Tracheal epithelial cell (primary cell): ENCODE measurements around the gene CYB5D1. TPM values are rescaled to one million over a fixed set of nuclear protein-coding genes. Genes with fewer than 3 reads are reported as not detected.

Experiments
- total RNA-seq: library from RNA; depleted of rRNA; stranded (reverse); fragments of >200 nt; gene quantifications from 2 replicates; pipeline ENCODE4 v1.2.1, GENCODE V29; 2014

The CYB5D1 gene
- total RNA-seq = 8.5 and 9.6 TPM in 2 replicates

GRCh38 chr17:7857713-7858521 is at the start of gene CYB5D1:
Gene CYB5D1 (plus strand): TSS chr17:7858003. CDS start chr17:7858135, 132 bp downstream.

GRCh38 chr17:7833795-7834541 is 23.8 kb upstream of the CYB5D1 start, which contains the start of gene KDM6B:
Gene KDM6B (plus strand): TSS chr17:7834217. CDS start chr17:7845555, 11,338 bp downstream.

GRCh38 chr17:7854851-7855659 is 2.7 kb upstream of the CYB5D1 start, which contains the start of gene TMEM88:
Gene TMEM88 (plus strand): TSS chr17:7855066. CDS start chr17:7855075, 9 bp downstream.

GRCh38 chr17:7856811-7857712 is 741 bp upstream of the CYB5D1 start, which contains the start of gene NAA38:
Gene NAA38 (minus strand): TSS chr17:7857559. CDS start chr17:7857463, 96 bp downstream.

GRCh38 chr17:7888184-7888920 is 30.5 kb downstream of the CYB5D1 start, which contains the start of gene CHD3:
Gene CHD3 (plus strand): TSS chr17:7888789. CDS start chr17:7889001, 212 bp downstream.

Other genes with a start within 250 kb of the CYB5D1 start
- 42.8 and 59.8 TPM in 2 replicates for gene FXR2, start 243.1 kb upstream of the CYB5D1 start, total RNA-seq
- 24.9 and 27.0 TPM in 2 replicates for gene SAT2, start 230.2 kb upstream of the CYB5D1 start, total RNA-seq
- gene SHBG, start 227.9 kb upstream of the CYB5D1 start, total RNA-seq = 0.43 and 0.48 TPM in 2 replicates
- gene ATP1B2, start 207.1 kb upstream of the CYB5D1 start, total RNA-seq = not detected in 2 replicates
- 15.8 and 23.1 TPM in 2 replicates for gene TP53, start 170.5 kb upstream of the CYB5D1 start, total RNA-seq
- 4.6 and 4.7 TPM in 2 replicates for gene WRAP53, start 169.5 kb upstream of the CYB5D1 start, total RNA-seq
- gene EFNB3, start 152.8 kb upstream of the CYB5D1 start, total RNA-seq = 0.48 TPM in 1 of 2 replicates, not detected in the other
- gene DNAH2, start 140.3 kb upstream of the CYB5D1 start, total RNA-seq = 0.21 TPM in 1 of 2 replicates, not detected in the other
- gene KDM6B, start 23.8 kb upstream of the CYB5D1 start, total RNA-seq = 3.4 and 6.3 TPM in 2 replicates
- gene TMEM88, start 2.9 kb upstream of the CYB5D1 start, total RNA-seq = 0.43 and 0.96 TPM in 2 replicates
- 45.1 and 49.0 TPM in 2 replicates for gene NAA38, start 444 bp upstream of the CYB5D1 start, total RNA-seq
- 32.2 and 63.9 TPM in 2 replicates for gene CHD3, start 30.8 kb downstream of the CYB5D1 start, total RNA-seq
- 20.5 and 22.8 TPM in 2 replicates for gene RNF227, start 58.3 kb downstream of the CYB5D1 start, total RNA-seq
- under 0.01 TPM in 1 of 2 replicates, not detected in the other for gene KCNAB3, start 71.9 kb downstream of the CYB5D1 start, total RNA-seq
- 23.2 and 33.0 TPM in 2 replicates for gene TRAPPC1, start 73.9 kb downstream of the CYB5D1 start, total RNA-seq
- gene CNTROB, start 74.2 kb downstream of the CYB5D1 start, total RNA-seq = 7.0 and 14.5 TPM in 2 replicates
- gene GUCY2D, start 144.6 kb downstream of the CYB5D1 start, total RNA-seq = not detected in 2 replicates
- gene ALOX15B, start 181.1 kb downstream of the CYB5D1 start, total RNA-seq = 53.3 and 97.1 TPM in 2 replicates
- 1.2 TPM in 1 of 2 replicates, not detected in the other for gene ALOX12B, start 229.7 kb downstream of the CYB5D1 start, total RNA-seq